CD1c-positive myeloid dendritic cell (primary cell): ENCODE results near the gene ACOT2.
"Not testable (repeated sequence)": the region's sequence is repeated elsewhere in the genome, so short reads cannot be mapped to it uniquely, and the experiment has no call there.

Source experiments
- DNase-seq: peaks from one replicate; pipeline ENCODE4 v3.0.0-alpha.2; 2016; ENCODE audit errors: extremely low spot score

ACOT2 gene

GRCh38 chr14:73569185-73569958 is at the start of gene ACOT2:
ACOT2 (plus strand) TSS chr14:73569213; CDS start chr14:73569241, 28 bp downstream.
- DNase-seq, result peak; percentile 88

DNA sequence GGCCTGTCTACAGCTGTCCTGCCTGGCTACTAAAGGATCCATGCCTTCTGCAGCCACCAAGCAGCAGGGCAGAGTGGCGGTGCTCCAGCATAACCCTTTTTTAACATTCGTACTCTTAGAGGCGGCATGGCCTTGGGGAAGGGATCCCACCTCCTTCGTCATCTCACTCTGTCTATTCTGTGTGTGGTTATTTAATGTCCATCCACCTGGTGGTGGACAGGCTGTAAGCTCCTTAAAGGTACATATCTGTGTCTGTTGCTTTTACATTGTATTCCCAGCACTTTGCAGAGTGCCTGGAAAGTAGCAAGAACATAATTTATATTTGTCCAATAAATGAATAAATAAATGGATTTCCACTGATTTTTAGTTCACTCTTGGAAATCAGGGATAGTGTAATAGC is 47.8 kb upstream of the ACOT2 start:
- DNase-seq, result no peak

DNA sequence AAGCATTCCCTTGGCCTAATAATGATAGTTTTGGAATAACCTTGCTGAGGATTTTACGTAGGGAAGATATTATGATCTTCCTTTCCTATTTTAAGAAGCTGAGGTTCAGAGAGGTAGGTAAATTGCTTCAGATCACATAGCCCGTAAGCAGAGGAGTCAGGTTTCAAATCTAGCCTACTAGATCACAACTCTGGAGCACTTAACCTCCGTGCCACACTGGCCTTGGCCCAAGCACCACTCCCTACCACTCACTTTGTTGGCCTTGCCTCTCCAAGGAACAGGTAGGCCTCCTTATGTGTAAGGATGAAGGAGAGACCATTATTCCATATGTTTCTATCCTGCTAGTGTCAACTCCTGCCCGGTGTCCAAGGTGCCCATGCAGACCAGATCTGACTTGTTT is 44.5 kb upstream of the ACOT2 start:
- no peak for DNase-seq

- no peak for DNase-seq
Observed at GRCh38 chr14:73526036-73526984, 42.7 kb upstream of the ACOT2 start.

DNA sequence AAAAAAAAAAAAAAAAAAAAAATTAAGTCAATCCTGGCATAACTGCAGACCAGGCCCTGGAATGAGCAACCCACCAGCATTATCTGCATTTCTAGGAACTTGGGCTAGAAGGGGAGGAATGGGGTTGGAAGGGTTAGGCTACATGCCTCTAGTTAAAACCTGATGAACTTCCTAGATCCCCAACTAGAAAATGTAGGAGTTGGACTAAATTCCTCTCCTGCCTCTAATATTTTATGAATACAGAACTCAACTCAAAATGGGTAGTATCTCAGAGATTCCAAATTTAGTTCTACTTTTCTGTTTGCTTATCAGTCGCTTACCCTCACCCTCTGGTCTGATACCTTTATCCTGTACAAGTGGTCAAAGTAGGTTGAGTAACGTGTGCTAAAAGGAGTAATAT is 39.7 kb upstream of the ACOT2 start:
- DNase-seq, result not testable (repeated sequence)

DNA sequence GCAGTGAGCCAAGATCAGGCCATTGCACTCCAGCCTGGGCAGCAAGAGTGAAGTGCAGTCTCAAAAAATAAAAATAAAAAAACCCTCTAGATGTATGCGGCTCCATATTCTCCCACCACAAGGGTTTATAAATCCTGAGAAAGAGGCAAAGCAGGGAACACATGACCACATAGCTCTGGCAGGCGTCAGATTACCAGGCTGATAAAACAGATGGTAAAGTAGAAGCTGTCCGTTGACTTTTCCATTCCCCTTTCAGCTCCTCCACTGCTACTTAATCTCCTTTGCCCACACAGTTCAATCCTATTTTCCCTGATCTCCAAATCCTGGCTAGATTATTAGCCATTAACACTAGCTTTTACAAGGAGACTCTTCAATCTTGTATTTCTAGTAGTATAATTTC is 37.0 kb upstream of the ACOT2 start:
- not testable (repeated sequence) for DNase-seq

- DNase-seq, result peak; percentile 1
Observed at GRCh38 chr14:73537244-73538045, 31.6 kb upstream of the ACOT2 start.

DNA sequence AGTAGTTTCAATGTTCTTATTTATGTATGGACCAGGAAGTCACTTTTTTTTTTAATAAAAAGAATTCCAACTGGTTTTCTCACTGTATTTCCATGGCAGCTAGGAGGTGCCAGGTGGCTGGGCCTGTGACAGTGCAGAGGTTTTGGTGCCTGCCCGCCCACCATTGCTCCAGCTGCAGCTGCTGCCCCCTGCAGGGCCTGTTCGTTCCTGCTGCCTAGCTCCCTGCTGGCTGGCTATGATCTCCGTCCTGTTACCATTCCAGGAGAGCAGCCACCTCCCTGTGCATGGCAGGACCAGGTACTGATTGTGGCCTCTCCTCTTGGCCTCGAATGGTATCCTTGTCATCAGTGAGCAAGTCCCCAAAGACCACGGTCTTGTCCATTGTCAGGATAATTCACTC is 30.0 kb upstream of the ACOT2 start:
- peak; percentile 26 for DNase-seq

DNA sequence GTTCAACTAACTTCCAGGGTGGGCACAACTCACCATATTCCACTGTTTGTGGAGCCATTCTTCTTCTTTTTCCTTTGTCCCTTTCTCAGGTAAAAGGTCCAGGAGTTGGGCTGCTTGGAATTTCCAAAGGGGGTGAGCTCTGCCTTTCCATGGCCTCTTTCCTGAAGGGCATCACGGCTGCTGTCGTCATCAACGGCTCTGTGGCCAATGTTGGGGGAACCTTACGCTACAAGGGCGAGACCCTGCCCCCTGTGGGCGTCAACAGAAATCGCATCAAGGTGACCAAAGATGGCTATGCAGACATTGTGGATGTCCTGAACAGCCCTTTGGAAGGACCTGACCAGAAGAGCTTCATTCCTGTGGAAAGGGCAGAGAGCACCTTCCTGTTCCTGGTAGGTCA is 26.1 kb upstream of the ACOT2 start:
- DNase-seq, result not testable (repeated sequence)

DNA sequence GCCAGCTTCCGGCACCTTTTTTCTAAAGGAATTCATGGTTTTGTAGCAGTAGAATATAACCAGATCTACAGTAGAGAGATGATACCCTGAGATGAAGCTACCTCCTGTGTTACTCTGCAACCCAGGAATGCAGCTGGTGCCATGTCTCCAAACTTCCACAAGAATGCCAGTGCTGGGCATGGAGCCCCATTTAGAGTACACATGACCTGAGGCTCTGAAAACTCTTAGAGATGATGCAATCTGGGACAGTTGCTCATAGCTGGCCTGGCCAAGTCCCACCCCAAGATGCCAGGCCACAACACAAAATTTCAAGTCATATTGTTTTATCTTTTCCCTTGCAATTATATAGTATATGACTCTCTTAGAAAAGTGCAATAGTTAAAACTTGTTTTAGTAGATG is 23.7 kb upstream of the ACOT2 start:
- DNase-seq, result not testable (repeated sequence)

DNA sequence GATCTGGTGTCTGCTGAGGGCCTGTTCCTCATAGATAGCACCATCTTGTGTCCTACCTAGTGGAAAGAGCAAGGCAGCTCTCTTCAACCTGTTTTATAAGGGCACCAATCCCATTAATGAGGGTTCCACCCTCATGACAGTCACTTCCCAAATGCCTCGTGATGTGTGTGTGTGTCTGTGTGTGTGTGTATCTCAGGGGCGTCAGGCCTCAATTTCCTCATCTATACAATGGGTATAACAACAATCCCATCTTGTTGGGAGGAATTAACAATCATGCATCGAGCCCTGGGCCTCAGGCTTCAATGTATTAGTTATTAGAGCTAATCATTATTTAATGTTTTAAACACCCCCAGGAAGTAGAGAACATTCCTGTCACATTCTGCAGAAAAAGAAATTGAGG is 19.9 kb upstream of the ACOT2 start:
- DNase-seq, result not testable (repeated sequence)

DNA sequence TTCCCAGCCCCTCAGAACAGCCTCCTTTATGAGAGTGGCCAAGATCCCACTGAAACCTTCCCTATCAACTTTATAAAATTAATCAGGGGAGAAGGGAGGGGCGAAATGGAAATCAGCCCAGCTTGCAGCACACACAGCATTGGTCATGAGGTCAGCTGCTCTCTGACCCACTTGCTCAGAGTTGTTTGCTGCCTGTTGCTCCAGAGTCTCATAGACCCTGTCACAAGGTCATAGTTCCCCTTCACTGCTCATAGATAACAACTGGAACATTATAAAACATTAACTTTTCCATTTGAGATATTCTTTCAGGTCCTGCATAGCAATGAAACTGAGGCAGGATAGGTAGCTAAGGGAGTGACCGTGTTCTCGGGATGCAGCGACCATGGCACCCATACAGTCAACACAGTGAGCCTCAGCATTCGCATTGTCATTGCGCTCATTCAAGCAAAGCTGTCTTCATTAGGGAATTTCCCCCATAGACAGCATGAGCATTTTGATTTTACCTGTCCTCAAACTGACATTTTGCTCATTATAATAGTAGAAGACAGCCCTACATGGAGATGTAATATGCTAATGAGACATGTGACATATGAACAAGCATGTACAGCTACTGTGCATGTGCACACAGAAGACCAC is 19.0 kb upstream of the ACOT2 start:
- not testable (repeated sequence) for DNase-seq

DNA sequence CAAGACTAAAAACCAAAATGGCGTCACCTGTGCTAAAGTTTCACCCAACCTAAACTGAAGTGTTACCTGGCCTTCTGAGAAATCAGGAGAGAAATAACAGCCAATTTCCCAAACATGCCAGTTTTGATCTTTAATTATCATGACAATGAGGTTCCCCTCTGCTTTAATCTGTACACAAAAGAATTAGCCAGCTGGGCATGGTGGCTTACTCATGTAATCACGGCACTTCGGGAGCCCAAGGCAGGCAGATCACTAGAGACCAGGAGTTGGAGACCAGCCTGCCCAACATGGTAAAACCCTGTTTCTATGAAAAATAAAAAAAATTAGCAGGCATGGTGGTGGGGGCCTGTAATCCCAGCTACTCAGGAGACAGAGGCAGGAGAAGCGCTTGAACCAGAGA is 15.2 kb upstream of the ACOT2 start:
- DNase-seq, result no peak

- not testable (repeated sequence) for DNase-seq
Observed at GRCh38 chr14:73557201-73557600, 11.8 kb upstream of the ACOT2 start.

DNA sequence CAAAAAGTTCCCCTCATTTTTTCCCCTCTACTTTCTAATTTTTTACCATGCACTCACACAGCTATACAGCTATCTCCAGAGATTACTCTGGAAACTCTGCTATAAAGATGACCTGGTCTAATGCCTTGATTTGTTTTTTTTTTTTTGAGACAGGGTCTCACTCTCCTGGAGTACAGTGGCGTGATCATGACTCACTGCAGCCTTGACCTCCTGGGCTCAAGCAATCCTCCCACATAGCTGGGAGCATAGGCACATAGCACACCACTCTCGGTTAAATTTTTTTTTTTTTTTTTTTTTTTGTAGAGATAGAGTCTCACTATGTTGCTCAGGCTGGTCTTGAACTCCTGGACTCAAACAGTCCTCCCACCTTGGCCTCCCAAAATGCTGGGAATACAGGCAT is 10.8 kb upstream of the ACOT2 start:
- not testable (repeated sequence) for DNase-seq

DNA sequence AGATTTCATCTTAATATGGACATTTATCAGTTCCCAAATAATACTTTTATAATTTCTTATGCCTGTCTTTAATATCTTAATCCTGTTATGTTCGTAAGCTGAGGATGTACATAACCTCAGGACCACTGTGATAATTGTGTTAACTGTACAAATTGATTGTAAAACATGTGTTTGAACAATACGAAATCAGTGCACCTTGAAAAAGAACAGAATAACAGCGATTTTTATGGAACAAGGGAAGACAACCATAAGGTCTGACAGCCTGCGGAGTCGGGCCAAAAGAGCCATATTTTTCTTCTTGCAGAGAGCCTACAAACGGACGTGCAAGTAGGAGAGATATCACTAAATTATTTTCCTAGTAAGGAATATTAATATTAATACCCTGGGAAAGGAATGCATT is 6.8 kb upstream of the ACOT2 start:
- not testable (repeated sequence) for DNase-seq

DNA sequence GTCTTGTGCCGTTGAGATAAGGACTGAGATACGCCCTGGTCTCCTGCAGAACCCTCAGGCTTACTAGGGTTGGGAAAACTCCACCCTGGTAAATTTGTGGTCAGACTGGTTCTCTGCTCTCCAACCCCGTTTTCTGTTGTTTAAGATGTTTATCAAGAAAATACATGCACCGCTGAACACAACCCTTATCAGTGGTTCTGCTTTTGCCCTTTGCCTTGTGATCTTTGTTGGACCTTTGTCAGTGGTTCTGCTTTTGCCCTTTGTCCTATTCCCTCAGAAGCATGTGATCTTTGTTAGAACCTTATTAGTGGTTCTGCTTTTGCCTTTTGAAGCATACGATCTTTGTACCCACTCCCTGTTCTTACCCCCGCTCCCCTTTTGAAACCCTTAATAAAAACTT is 6.3 kb upstream of the ACOT2 start:
- peak; percentile 55 for DNase-seq

DNA sequence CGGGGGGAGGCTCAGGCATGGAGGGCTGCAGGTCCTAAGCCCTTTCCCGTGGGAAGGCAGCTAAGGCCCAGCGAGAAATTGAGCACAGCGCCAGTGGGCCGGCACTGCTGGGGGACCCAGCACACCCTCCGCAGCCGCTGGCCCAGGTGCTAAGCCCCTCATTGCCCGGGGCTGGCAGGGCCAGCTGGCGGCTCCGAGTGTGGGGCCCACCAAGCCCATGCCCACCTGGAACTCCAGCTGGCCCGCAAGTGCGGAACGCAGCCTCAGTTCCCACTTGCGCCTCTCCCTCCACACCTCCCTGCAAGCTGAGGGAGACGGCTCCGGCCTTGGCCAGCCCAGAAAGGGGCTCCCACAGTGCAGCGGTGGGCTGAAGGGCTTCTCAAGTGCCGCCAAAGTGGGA is 2.6 kb upstream of the ACOT2 start:
- not testable (repeated sequence) for DNase-seq

GRCh38 chr14:73566935-73567334 is 2.1 kb upstream of the ACOT2 start:
- not testable (repeated sequence) for DNase-seq

- DNase-seq, result no peak
Observed at GRCh38 chr14:73567358-73567757, 1.7 kb upstream of the ACOT2 start.
